ENCODE results near the gene OR52M1.
"Not testable (repeated sequence)": the region's sequence is repeated elsewhere in the genome, so short reads cannot be mapped to it uniquely, and the experiment has no call there.

The OR52M1 gene

GRCh38 chr11:4544891-4545290, at the start of gene OR52M1:
Gene OR52M1, plus strand, starts transcription at chr11:4545191. Its CDS starts 0 bp downstream, at chr11:4545191.
- DNase-seq (ENCODE audit: low spot score): no peak

GRCh38 chr11:4495487-4495886, 49.5 kb upstream of the OR52M1 start:
- no peak for DNase-seq (ENCODE audit: low spot score)

GRCh38 chr11:4495986-4496385, 49.0 kb upstream of the OR52M1 start:
- no peak for DNase-seq (ENCODE audit: low spot score)

- no peak for DNase-seq (ENCODE audit: low spot score)
Observed at GRCh38 chr11:4496557-4497248, 48.3 kb upstream of the OR52M1 start.

- no peak for DNase-seq (ENCODE audit: low spot score)
Observed at GRCh38 chr11:4508886-4509285, 36.1 kb upstream of the OR52M1 start.

GRCh38 chr11:4511282-4512245, 33.4 kb upstream of the OR52M1 start:
- no peak for DNase-seq (ENCODE audit: low spot score)

- DNase-seq (ENCODE audit: low spot score): no peak
Observed at GRCh38 chr11:4514196-4514595, 30.8 kb upstream of the OR52M1 start.

GRCh38 chr11:4522339-4522738, 22.7 kb upstream of the OR52M1 start:
- DNase-seq (ENCODE audit: low spot score): no peak

- DNase-seq (ENCODE audit: low spot score): no peak
Observed at GRCh38 chr11:4522752-4523151, 22.2 kb upstream of the OR52M1 start.

GRCh38 chr11:4523666-4524065, 21.3 kb upstream of the OR52M1 start:
- DNase-seq (ENCODE audit: low spot score): no peak

GRCh38 chr11:4527926-4528325, 17.1 kb upstream of the OR52M1 start:
- no peak for DNase-seq (ENCODE audit: low spot score)

- DNase-seq (ENCODE audit: low spot score): not testable (repeated sequence)
Observed at GRCh38 chr11:4531686-4532085, 13.3 kb upstream of the OR52M1 start.

GRCh38 chr11:4539603-4540219, 5.3 kb upstream of the OR52M1 start:
- DNase-seq (ENCODE audit: low spot score): peak; percentile 14

- DNase-seq (ENCODE audit: low spot score): no peak
Observed at GRCh38 chr11:4541071-4541470, 3.9 kb upstream of the OR52M1 start.

GRCh38 chr11:4543561-4543960, 1.4 kb upstream of the OR52M1 start:
- no peak for DNase-seq (ENCODE audit: low spot score)

- DNase-seq (ENCODE audit: low spot score): no peak
Observed at GRCh38 chr11:4546878-4547277, 1.9 kb downstream of the OR52M1 start.

GRCh38 chr11:4547416-4547815, 2.4 kb downstream of the OR52M1 start:
- no peak for DNase-seq (ENCODE audit: low spot score)

- DNase-seq (ENCODE audit: low spot score): peak; percentile 8
Observed at GRCh38 chr11:4551346-4551979, 6.5 kb downstream of the OR52M1 start.

- DNase-seq (ENCODE audit: low spot score): no peak
Observed at GRCh38 chr11:4559527-4560440, 14.8 kb downstream of the OR52M1 start.

GRCh38 chr11:4560467-4560866, 15.5 kb downstream of the OR52M1 start:
- no peak for DNase-seq (ENCODE audit: low spot score)

- no peak for DNase-seq (ENCODE audit: low spot score)
Observed at GRCh38 chr11:4565371-4565770, 20.4 kb downstream of the OR52M1 start.

Data from hepatic stellate cell (primary cell).